ENCODE data around the gene ANKRD49. TPM values are rescaled to one million over a fixed set of nuclear protein-coding genes. Genes with fewer than 3 reads are reported as not detected.

Gene ANKRD49
- total and polyA plus RNA-seq, 2 of the 4 experiments (the other 2 are of a cell fraction), result 7.2 to 10.4 TPM

GRCh38 chr11:94450048-94450447 lies 43.7 kb upstream of the ANKRD49 start:
- no TSS peak for BruUV-seq (replicated peaks)
- no peak for TF ChIP-seq NFE2L2 (IDR thresholded peaks at IDR 0.05; ENCODE audit: low read depth, low read length)
- no peak for TF ChIP-seq RFX5 (IDR thresholded peaks at IDR 0.05; ENCODE audit: low read depth, low read length)
- TF ChIP-seq ELK1 (IDR thresholded peaks at IDR 0.05; ENCODE audit: borderline replicate concordance, low read depth, low read length), result no peak
- no peak for TF ChIP-seq BHLHE40 (IDR thresholded peaks at IDR 0.05; ENCODE audit: low read depth, low read length)
- no peak for TF ChIP-seq CTCF (conservative IDR thresholded peaks at IDR 0.05; ENCODE audit: low read depth, low read length)
- peak; percentile 36 for DNase-seq
- H3K9ac ChIP-seq (ENCODE audit: low read depth, low read length), result no peak overlapping the region
- no CpG with 5 or more reads among the region's 3 CpGs for WGBS, 2 experiments (ENCODE audit: extremely low coverage in 2 of 2, insufficient read length in 1 of 2)
- H2BK5ac ChIP-seq (ENCODE audit: low read depth, low read length, poor library complexity, severe bottlenecking), result no peak overlapping the region
- intact Hi-C loops (cut with micrococcal nuclease), result no loop called here
- ChIA-PET POLR2A (ENCODE audit: unreplicated experiment) (interaction anchor here (0.8 kb wide), 1 partner anchor 321 kb away, joined by 3 read pairs; the partner anchor contains the start of gene PANX1), CTCF (interaction anchor here (1.1 to 1.4 kb wide), 2 partner anchors 20 to 555 kb away, joined by 3 to 4 read pairs; no protein-coding TSS in a partner anchor)
- no peaks in the 10 kb centered on the region for H3K9me3 ChIP-seq (ENCODE audit: control insufficient read depth, insufficient read depth, low read length)
- no peak overlapping the region for H2AK5ac ChIP-seq (ENCODE audit: low read depth, low read length)
- H3K4me1 ChIP-seq (ENCODE audit: control insufficient read depth, insufficient read depth, low read length), result peaks cover 2% of the 10 kb centered on the region; the same call in 1 of the 2 replicates
- H3K36me3 ChIP-seq (ENCODE audit: control insufficient read depth, insufficient read depth, low read length), result peaks cover 1% of the 10 kb centered on the region; the same call in 1 of the 2 replicates
- in situ Hi-C loops (cut with MboI; ENCODE audit: low sequenced_read_pairs), result no loop called here
- H3K4me3 ChIP-seq (ENCODE audit: insufficient read depth, low read depth, low read length), result no peak overlapping the region
- no peak overlapping the region for H2BK15ac ChIP-seq (ENCODE audit: low read depth, low read length)
- no peak overlapping the region for H2BK120ac ChIP-seq (ENCODE audit: low read depth, low read length)
- no peak overlapping the region for H3K56ac ChIP-seq (ENCODE audit: extremely low read depth, insufficient read depth, low read length)
- no peak overlapping the region for H3K4ac ChIP-seq (ENCODE audit: low read depth, low read length)
- H2AK9ac ChIP-seq (replicated peaks; ENCODE audit: low read depth, low read length, poor library complexity), result no peak overlapping the region
- dilution Hi-C loops (cut with HindIII; ENCODE audit: low sequenced_read_pairs, unreplicated experiment), result no loop called here
- H3K27me3 ChIP-seq (ENCODE audit: control insufficient read depth, insufficient read depth, low read length), result no peaks in the 10 kb centered on the region
- H3K23ac ChIP-seq (ENCODE audit: low read depth, low read length), result no peak overlapping the region
- no peaks in the 10 kb centered on the region for H3K79me1 ChIP-seq (ENCODE audit: low read depth in 1 of 2, low read length in 2 of 2)
- no peak overlapping the region for H4K5ac ChIP-seq (ENCODE audit: low read depth, low read length)
- no peak overlapping the region for H3K14ac ChIP-seq (replicated peaks; ENCODE audit: low read depth, low read length)
- no peak; the same call in 1 of the 2 replicates for ATAC-seq (ENCODE audit: low read depth)
- no peak overlapping the region for H3K18ac ChIP-seq (ENCODE audit: low read depth, low read length)
- H2AFZ ChIP-seq (replicated peaks; ENCODE audit: low read length, poor library complexity), result no peak overlapping the region
- no peak overlapping the region for H4K91ac ChIP-seq (ENCODE audit: insufficient read depth, low read depth, low read length)
- H4K20me1 ChIP-seq (ENCODE audit: insufficient read depth, low read length), result no peaks in the 10 kb centered on the region
- no peak overlapping the region for H4K8ac ChIP-seq (ENCODE audit: low read depth in 2 of 2, low read length in 2 of 2)
- H3K9me1 ChIP-seq (ENCODE audit: insufficient read depth, low read length), result no peaks in the 10 kb centered on the region
- no peak overlapping the region for H3K4me2 ChIP-seq (ENCODE audit: low read depth, low read length)
- no peak overlapping the region for H3K27ac ChIP-seq (ENCODE audit: insufficient read depth, low read length)
- H2BK20ac ChIP-seq (ENCODE audit: low read depth, low read length), result no peak overlapping the region

All from IMR-90 (cell line).